H9 (cell line): ENCODE results near the gene FARSA. TPM values are rescaled to one million over a fixed set of nuclear protein-coding genes. Genes with fewer than 3 reads are reported as not detected.
A peak's percentile ranks its signal among the peaks of the same experiment; 100 is the strongest.

Experiments used
- DNase-seq: peaks from one replicate; pipeline ENCODE4 v3.0.0-alpha.2; 2017
- H2AFZ ChIP-seq: one replicate; pipeline ENCODE4 v1.6.1; 2013; ENCODE audit warnings: mild to moderate bottlenecking, low read length, control low read depth, moderate library complexity
- H2AK5ac ChIP-seq: 2 replicates; pipeline ENCODE4 v1.6.1; 2013; ENCODE audit warnings: low read length, control low read depth, mixed read lengths; ENCODE audit not compliant: insufficient read length
- H2BK120ac ChIP-seq: one replicate; pipeline ENCODE4 v1.6.1; 2013; ENCODE audit warnings: low read depth, mild to moderate bottlenecking, low read length, control low read depth, inconsistent platforms; ENCODE audit not compliant: poor library complexity, severe bottlenecking
- H2BK12ac ChIP-seq: 2 replicates; pipeline ENCODE4 v1.6.1; 2013; ENCODE audit warnings: low read length, control low read depth, mixed read lengths, low read depth; ENCODE audit not compliant: insufficient read length
- H2BK15ac ChIP-seq: 2 replicates; pipeline ENCODE4 v1.6.1; 2013; ENCODE audit warnings: low read depth, low read length, control low read depth
- H2BK20ac ChIP-seq: one replicate; pipeline ENCODE4 v1.6.1; 2013; ENCODE audit warnings: low read depth, mild to moderate bottlenecking, low read length, control low read depth, inconsistent platforms; ENCODE audit not compliant: poor library complexity, severe bottlenecking
- H2BK5ac ChIP-seq: 2 replicates; pipeline ENCODE4 v1.6.1; 2013; ENCODE audit warnings: low read length, control low read depth, mixed read lengths; ENCODE audit not compliant: insufficient read length
- H3K14ac ChIP-seq: 2 replicates; pipeline ENCODE4 v1.6.1; 2013; ENCODE audit warnings: low read length, control low read depth; ENCODE audit not compliant: insufficient read depth
- H3K18ac ChIP-seq: 2 replicates; pipeline ENCODE4 v1.6.1; 2013; ENCODE audit warnings: low read depth, mild to moderate bottlenecking, mixed read lengths, low read length, control low read depth; ENCODE audit not compliant: insufficient read length
- H3K23ac ChIP-seq: 2 replicates; pipeline ENCODE4 v1.6.1; 2013; ENCODE audit warnings: low read length, control low read depth, mixed read lengths, low read depth; ENCODE audit not compliant: insufficient read length
- H3K23me2 ChIP-seq: 2 replicates; pipeline ENCODE4 v1.6.1; 2013; ENCODE audit warnings: low read depth, mild to moderate bottlenecking, mixed read lengths, low read length, control low read depth; ENCODE audit not compliant: insufficient read length, poor library complexity, severe bottlenecking
- H3K27ac ChIP-seq: 2 replicates; pipeline ENCODE4 v1.5.1; 2013; ENCODE audit warnings: low read length, control low read depth, mixed read lengths, low read depth; ENCODE audit not compliant: insufficient read length
- H3K27me3 ChIP-seq: 2 replicates; pipeline ENCODE4 v1.6.1; 2013; ENCODE audit warnings: low read length, control low read depth, inconsistent platforms; ENCODE audit not compliant: insufficient read depth
- H3K4ac ChIP-seq: 2 replicates; pipeline ENCODE4 v1.6.1; 2013; ENCODE audit warnings: low read depth, mild to moderate bottlenecking, control low read depth, inconsistent platforms, low read length, moderate library complexity
- H3K4me1 ChIP-seq: 2 replicates; pipeline ENCODE4 v1.6.1; 2013; ENCODE audit warnings: low read length, control low read depth, inconsistent platforms; ENCODE audit not compliant: insufficient read depth
- H3K4me2 ChIP-seq: 2 replicates; pipeline ENCODE4 v1.6.1; 2013; ENCODE audit warnings: low read length, control low read depth, mixed read lengths; ENCODE audit not compliant: insufficient read length, insufficient read depth
- H3K56ac ChIP-seq: 2 replicates; pipeline ENCODE4 v1.6.1; 2013; ENCODE audit warnings: low read depth, mild to moderate bottlenecking, mixed read lengths, low read length, control low read depth; ENCODE audit not compliant: insufficient read length
- H3K79me1 ChIP-seq: 2 replicates; pipeline ENCODE4 v1.6.1; 2013; ENCODE audit warnings: low read depth, mild to moderate bottlenecking, moderate library complexity, low read length, control low read depth, inconsistent platforms; ENCODE audit not compliant: insufficient read depth, poor library complexity, severe bottlenecking
- H3K79me2 ChIP-seq: 2 replicates; pipeline ENCODE4 v1.6.1; 2013; ENCODE audit warnings: low read length, control low read depth, inconsistent platforms; ENCODE audit not compliant: insufficient read depth
- H3K9ac ChIP-seq: 2 replicates; pipeline ENCODE4 v1.6.1; 2013; ENCODE audit warnings: low read length, control low read depth, mixed read lengths; ENCODE audit not compliant: insufficient read length; ENCODE audit errors: extremely low read depth
- H3K9me3 ChIP-seq: one replicate; pipeline ENCODE4 v1.6.1; 2013; ENCODE audit warnings: low read depth, low read length, inconsistent platforms; ENCODE audit not compliant: control insufficient read depth
- H3T11ph ChIP-seq: one replicate; pipeline ENCODE4 v1.6.1; 2013; ENCODE audit warnings: mild to moderate bottlenecking, low read length, control low read depth, inconsistent platforms
- H4K20me1 ChIP-seq: one replicate; pipeline ENCODE4 v1.6.1; 2013; ENCODE audit not compliant: control insufficient read depth, insufficient read length, insufficient read depth
- H4K5ac ChIP-seq: 2 replicates; pipeline ENCODE4 v1.6.1; 2013; ENCODE audit warnings: low read depth, mild to moderate bottlenecking, mixed read lengths, low read length, control low read depth; ENCODE audit not compliant: insufficient read length
- H4K8ac ChIP-seq: replicated peaks from 2 replicates; pipeline ENCODE4 v1.6.1; 2013; ENCODE audit warnings: low read length, control low read depth, mixed read lengths, low read depth; ENCODE audit not compliant: insufficient read length
- H4K91ac ChIP-seq: 2 replicates; pipeline ENCODE4 v1.6.1; 2013; ENCODE audit warnings: low read depth, mild to moderate bottlenecking, moderate library complexity, mixed read lengths, low read length, control low read depth; ENCODE audit not compliant: insufficient read length
- H3K27ac Mint-ChIP-seq, 3 experiments: 2 replicates in 2 of 3; 3 replicates in 1 of 3; pipeline ENCODE4 v1.8.0; 2020 to 2021; ENCODE audit warnings: mixed read lengths in 3 of 3, mild to moderate bottlenecking in 1 of 3, moderate library complexity in 1 of 3
- H3K27me3 Mint-ChIP-seq: 2 replicates; pipeline ENCODE4 v1.8.0; 2021; ENCODE audit warnings: low read depth, mild to moderate bottlenecking, moderate library complexity, mixed read lengths
- H3K36me3 Mint-ChIP-seq, 3 experiments: 2 replicates in 2 of 3; 3 replicates in 1 of 3; pipeline ENCODE4 v1.8.0; 2020 to 2021; ENCODE audit warnings: low read depth in 3 of 3, mixed read lengths in 3 of 3; ENCODE audit not compliant: insufficient read depth in 1 of 3
- H3K4me1 Mint-ChIP-seq, 2 experiments: 2 replicates each; pipeline ENCODE4 v1.8.0; 2020; ENCODE audit warnings: mixed read lengths in 2 of 2
- H3K4me3 Mint-ChIP-seq, 2 experiments: 2 replicates in 1 of 2; 3 replicates in 1 of 2; pipeline ENCODE4 v1.8.0; 2020 to 2021; ENCODE audit warnings: mild to moderate bottlenecking in 2 of 2, mixed read lengths in 2 of 2, moderate library complexity in 1 of 2
- H3K9me3 Mint-ChIP-seq, 2 experiments: 2 replicates in 1 of 2; 3 replicates in 1 of 2; pipeline ENCODE4 v1.8.0; 2020; ENCODE audit warnings: mild to moderate bottlenecking in 2 of 2, mixed read lengths in 2 of 2, moderate library complexity in 1 of 2
- WGBS: extraction: QIAGEN DNeasy Blood & Tissue Kit; methylation state at CpG from one replicate; pipeline ENCODE4 v1.1.7; 2013; ENCODE audit warnings: missing lambda C conversion rate, low lambda C conversion rate, mixed read lengths; ENCODE audit not compliant: insufficient read length; ENCODE audit errors: extremely low coverage; 5-methylcytosine and 5-hydroxymethylcytosine counted together
- total RNA-seq: library from RNA; stranded (reverse); gene quantifications from 2 replicates; pipeline ENCODE4 v1.2.1, GENCODE V29; 2021
- TF ChIP-seq, protein P1 (sequence below): fragments of 200-600 bp; sonication (generic); conservative IDR thresholded peaks from 3 replicates; pipeline ENCODE4 v1.8.0; 2021; ENCODE audit warnings: antibody characterized with exemption, mild to moderate bottlenecking

The FARSA gene
- total RNA-seq, 1 experiment from 2014 or later = 110 TPM

DNA sequence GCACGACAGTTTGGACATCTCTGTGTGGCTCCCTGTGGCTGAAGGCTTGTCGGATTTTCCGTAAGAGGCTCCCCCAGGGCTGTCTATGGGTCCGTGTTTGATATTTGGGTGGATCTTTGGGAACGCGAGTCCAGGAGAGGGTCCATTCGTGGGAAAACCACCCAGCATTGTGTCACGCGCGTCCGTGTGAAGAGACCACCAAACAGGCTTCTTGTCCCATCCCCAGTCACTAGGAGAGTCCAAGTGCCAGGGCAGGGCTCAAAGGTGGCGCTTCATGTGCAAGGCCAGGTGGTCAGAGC is 48.9 kb downstream of the FARSA start:
- Histone ChIP-seq H3K23ac (no peak overlapping the region), H3K18ac (peak overlapping the region; percentile 71), H2BK15ac (no peak overlapping the region), H3K4me1 (no peaks in the 10 kb centered on the region), H3K9ac (no peak overlapping the region), H3T11ph (no peak overlapping the region), H3K14ac (peak overlapping the region; percentile 72; the same call in 1 of the 2 replicates), H4K20me1 (no peaks in the 10 kb centered on the region), H2BK12ac (no peak overlapping the region), H3K23me2 (peaks cover 6% of the 10 kb centered on the region), H3K79me2 (no peaks in the 10 kb centered on the region), H2AK5ac (no peak overlapping the region), H3K4ac (no peak overlapping the region), H3K9me3 (no peaks in the 10 kb centered on the region), H3K27ac (peak overlapping the region; percentile 28), H2BK5ac (no peak overlapping the region), H4K91ac (no peak overlapping the region), H4K8ac (no peak overlapping the region), H3K79me1 (no peaks in the 10 kb centered on the region), H3K56ac (no peak overlapping the region), H3K4me2 (peak overlapping the region; percentile 79), H2AFZ (no peak overlapping the region), H3K27me3 (0 out of 2 replicates have a peak, but pooled peaks cover 1% of the 10 kb centered on the region), H4K5ac (peak overlapping the region; percentile 9), H2BK120ac (no peak overlapping the region), H2BK20ac (no peak overlapping the region)
- H3K36me3 Mint-ChIP-seq = peaks cover 0 to 6% (median 4%) of the 10 kb centered on the region in 3 experiments; a peak in 3 of 7 replicates
- peaks cover 13 to 17% of the 10 kb centered on the region in 2 experiments for H3K4me1 Mint-ChIP-seq
- peaks cover 16% of the 10 kb centered on the region in 2 experiments for H3K9me3 Mint-ChIP-seq
- peak overlapping the region; percentile 81 to 89; a peak in 4 of 5 replicates for H3K4me3 Mint-ChIP-seq
- H3K27me3 Mint-ChIP-seq = peaks cover 54% of the 10 kb centered on the region
- H3K27ac Mint-ChIP-seq = peak overlapping the region in 1 of 3 experiments; percentile 92; a peak in 1 of 7 replicates
- TF ChIP-seq, protein P1, sequence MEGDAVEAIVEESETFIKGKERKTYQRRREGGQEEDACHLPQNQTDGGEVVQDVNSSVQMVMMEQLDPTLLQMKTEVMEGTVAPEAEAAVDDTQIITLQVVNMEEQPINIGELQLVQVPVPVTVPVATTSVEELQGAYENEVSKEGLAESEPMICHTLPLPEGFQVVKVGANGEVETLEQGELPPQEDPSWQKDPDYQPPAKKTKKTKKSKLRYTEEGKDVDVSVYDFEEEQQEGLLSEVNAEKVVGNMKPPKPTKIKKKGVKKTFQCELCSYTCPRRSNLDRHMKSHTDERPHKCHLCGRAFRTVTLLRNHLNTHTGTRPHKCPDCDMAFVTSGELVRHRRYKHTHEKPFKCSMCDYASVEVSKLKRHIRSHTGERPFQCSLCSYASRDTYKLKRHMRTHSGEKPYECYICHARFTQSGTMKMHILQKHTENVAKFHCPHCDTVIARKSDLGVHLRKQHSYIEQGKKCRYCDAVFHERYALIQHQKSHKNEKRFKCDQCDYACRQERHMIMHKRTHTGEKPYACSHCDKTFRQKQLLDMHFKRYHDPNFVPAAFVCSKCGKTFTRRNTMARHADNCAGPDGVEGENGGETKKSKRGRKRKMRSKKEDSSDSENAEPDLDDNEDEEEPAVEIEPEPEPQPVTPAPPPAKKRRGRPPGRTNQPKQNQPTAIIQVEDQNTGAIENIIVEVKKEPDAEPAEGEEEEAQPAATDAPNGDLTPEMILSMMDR = no peak
- WGBS = no CpG with 5 or more reads among the region's 12 CpGs
- no peak for DNase-seq
